GM18511 (cell line): ENCODE measurements around the gene TULP4.
A peak's percentile ranks its signal among the peaks of the same experiment; 100 is the strongest.
"Not testable (repeated sequence)": the region's sequence is repeated elsewhere in the genome, so short reads cannot be mapped to it uniquely, and the experiment has no call there.

ENCODE experiments used
- ATAC-seq: cut with Tn5 transposase; IDR thresholded peaks from one replicate; pipeline ENCODE4 v1.9.1; 2021; ENCODE audit warnings: mild to moderate bottlenecking, moderate library complexity; ENCODE audit not compliant: unreplicated experiment

The TULP4 gene

DNA sequence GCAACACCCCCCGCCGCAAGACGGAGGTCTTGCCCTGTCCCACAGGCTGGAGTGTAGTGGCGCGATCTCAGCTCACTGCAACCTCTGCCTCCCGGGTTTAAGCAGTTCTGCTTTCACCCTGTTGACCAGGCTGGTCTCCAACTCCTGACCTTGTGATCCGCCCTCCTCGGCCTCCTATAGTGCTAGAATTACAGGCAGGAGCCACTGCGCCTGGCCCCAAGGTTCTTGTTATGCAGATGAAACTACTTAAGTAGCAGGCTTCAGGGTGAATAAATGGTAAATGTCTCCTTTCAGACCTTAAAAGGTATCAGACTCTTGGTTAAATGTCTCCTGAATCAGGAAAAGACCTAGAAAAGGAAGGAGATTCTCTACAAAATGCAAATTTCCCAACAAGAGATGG lies 152.2 kb downstream of the TULP4 start:
- no peak for ATAC-seq

DNA sequence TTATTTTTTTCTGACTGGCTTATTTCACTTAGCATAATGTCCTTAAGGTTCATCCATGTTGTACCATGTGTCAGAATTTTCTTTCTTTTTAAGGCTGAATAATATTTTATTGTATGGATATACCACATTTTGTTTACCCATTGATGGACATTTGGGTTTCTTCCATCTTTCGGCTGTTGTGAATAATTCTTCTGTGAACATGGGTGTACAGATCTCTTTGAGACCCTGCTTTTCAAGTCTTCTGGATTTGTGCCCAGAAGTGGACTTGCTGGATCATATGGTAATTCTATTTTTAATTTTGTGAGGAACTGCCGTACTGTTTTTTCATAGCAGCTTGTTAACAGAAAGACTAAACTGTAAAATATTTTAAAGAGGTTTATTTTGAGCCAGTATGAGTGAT lies 153.0 kb downstream of the TULP4 start:
- no peak for ATAC-seq

GRCh38 chr6:158465747-158466146 lies 153.5 kb downstream of the TULP4 start:
- no peak for ATAC-seq

DNA sequence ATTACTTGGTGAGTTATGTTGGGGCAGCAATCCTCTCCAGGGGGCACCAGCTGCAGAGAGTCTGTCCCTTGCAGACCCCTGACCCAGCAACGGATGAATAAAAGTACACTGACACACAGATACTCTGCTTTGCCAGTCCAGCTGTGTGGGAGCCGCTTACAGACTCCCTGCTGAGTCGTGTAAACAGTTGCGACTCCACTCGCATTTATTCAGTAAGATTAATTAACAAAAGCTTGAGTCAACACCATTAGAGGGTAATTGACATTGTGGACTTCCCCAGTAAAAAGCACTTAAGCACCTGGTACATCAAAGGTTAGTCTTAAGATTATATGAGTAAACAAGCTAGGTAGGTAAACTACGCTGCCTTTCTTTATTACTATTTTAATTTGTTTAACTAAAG lies 155.7 kb downstream of the TULP4 start:
- ATAC-seq: no peak

GRCh38 chr6:158468666-158469065 lies 156.4 kb downstream of the TULP4 start:
- ATAC-seq: no peak

DNA sequence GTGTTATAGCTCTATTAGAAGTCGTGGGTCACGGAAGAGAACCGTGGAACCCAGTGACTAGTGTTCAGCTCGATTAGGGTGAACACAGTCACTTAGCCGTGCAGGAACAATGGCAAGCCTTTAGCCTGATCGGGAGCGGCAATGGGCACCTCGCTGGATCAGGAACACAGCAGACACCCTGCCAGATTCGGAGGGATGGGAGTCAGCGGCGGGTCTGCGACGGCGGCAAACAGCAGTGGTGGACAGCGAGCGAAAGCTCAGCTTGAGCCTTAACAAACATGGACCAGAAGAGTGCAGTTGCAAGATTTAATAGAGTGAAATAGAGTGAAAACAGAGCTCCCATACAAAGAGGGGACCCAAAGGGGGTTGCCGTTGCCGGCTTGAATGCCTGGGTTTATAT lies 157.8 kb downstream of the TULP4 start:
- not testable (repeated sequence) for ATAC-seq

DNA sequence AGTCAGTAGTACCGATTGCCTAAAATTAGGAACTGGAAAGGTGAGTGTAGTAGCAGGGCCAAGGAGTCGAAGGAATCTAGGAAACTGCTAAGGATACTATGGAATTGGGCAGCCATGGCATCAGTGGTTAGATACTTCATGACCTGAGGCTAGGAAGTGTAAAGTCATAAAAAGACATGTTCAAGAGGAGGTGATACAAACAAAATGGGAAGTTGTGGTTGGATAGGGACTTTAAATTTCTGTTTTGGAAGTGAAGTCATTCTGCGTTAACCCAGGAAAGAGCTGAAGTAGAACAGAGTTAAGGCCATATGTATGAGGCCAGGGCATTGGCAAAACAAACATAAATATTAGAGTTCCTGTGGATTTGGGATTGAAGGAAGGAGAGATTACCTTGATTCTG lies 159.1 kb downstream of the TULP4 start:
- no peak for ATAC-seq

DNA sequence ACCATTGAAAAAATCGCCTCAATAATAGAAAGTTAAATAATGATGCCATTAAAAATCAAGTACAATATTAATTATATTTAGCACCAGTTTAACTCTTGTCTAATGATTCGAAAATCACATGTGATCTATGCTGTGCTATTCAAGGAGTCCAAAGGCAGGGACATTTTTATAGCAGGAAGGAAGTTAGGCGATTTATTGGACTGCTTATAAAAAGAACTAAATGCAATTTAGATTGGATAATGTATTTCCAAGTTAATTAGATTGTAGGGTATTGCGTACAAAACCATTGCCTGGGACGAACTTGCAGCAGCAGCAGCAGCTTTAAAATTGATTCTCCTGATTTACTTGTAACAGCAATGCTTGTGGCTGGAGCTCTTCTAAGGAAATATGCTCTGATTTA lies 160.2 kb downstream of the TULP4 start:
- no peak for ATAC-seq

DNA sequence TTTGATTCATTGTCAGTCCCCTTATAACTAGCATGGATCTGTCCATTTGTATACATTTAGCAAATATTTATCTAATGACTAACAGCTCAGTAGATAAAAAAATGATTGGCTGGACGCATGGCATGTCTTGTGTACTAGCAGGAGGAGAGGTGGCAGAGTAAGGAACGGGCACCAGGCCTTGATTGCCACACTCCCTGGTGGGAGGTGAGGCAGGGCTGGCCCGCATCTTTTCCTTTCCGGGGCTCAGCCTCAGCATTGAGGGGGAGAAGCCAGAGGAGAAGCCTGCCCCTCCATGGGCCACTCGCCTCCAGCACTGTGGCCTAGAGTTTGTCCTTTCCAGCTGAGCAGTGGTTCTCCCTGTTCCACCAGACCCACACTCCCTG lies 162.7 kb downstream of the TULP4 start:
- ATAC-seq: no peak

DNA sequence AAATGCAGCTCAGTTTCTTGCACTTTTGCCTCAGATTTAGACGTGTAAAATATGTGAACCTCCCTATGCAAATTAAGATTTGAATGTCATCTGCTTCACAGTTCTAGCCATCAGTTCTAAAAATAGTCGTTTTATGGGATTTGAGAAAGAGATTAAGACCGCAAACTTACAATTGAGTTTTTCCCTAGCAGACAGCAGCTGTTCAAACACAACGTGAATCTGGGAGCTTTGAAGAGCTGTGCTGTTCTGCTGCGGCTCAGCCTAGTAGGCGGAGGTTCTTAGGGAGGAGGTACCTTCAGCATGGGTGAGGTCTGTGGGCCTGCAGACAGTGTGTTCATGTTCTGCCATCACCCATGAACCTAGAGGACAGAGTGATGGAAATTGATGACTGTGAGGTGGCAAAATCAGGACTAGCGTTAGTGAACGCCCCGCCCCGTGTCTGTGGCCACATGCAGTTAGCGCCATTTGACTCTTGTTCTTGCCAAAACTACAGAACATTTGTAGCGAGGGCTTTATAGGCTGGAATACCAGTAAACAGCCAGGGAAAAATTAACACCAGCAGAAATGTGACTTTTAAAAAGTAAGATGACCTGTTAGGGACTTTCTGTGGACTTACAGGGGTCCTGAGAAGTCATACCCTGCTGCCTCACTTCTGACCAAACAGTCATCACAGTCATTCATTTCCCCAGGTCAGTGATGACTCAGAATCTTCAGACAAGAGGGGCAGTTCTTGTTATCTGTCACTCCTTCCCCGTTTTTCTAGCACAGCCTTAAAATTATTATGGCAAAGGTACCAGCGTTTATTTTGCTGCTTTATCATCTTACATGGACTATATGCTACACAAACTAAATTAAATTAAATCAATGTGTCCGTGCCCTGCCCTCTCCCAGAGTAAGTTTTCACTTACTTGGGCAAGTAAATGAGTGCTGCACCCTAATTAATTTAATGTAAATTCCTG lies 163.4 kb downstream of the TULP4 start:
- ATAC-seq: peak; percentile 91

DNA sequence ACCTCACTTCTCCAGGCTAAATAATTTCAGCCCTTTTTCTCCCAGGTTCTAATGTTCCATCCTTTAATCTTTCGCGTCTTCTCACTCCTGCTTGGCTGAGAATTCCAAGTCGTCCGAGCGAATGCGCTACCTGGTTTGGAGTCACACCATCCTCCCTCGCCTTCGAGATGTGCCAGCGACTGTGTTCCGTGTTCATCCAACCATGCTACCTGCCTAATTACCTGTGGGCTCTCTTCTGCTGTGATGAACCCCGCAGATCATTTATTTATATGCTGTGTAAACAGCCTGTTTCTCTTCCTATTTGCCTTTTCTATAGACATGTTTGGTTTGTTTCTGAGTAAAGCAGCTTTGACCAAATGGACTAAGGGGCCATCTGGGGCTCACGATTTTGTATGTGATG lies 164.1 kb downstream of the TULP4 start:
- no peak for ATAC-seq

DNA sequence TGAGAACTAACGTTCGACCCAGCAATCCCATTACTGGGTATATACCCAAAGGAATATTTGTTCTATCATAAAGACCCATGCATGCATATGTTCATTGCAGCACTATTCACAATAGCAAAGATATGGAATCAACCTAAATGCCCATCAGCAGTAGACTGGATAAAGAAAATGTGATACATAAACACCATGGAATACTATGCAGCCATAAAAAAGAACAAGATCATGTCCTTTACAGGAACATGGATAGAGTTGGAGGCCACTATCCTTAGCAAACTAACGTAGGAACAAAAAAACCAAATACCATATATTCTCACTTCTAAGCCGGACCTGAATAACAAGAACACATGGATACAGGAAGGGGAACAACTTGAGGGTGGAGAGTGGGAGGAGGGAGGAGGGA lies 165.5 kb downstream of the TULP4 start:
- not testable (repeated sequence) for ATAC-seq

- no peak for ATAC-seq
Observed at GRCh38 chr6:158480989-158481388, 168.7 kb downstream of the TULP4 start.

GRCh38 chr6:158481690-158482473 lies 169.6 kb downstream of the TULP4 start:
- ATAC-seq: no peak

GRCh38 chr6:158485431-158485830 lies 173.2 kb downstream of the TULP4 start:
- no peak for ATAC-seq

DNA sequence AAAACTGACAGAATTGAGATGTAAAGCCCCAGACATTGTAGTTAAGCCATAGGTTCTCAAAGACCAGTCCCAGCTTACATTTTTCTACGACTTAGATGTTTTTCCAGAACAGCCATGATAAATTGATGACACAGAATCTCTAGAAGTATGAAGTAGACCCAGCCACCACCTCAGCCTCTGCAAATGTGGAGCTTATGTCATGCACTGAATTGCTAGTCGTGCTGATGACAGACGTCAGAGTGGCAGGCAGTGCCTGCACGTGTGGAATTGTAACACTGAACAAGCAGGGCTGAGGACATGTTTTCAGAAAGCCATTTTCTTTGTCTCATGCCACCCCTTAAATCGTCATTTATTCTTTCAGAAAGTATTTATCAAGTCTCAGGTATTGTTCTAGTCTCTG lies 175.2 kb downstream of the TULP4 start:
- ATAC-seq: no peak

DNA sequence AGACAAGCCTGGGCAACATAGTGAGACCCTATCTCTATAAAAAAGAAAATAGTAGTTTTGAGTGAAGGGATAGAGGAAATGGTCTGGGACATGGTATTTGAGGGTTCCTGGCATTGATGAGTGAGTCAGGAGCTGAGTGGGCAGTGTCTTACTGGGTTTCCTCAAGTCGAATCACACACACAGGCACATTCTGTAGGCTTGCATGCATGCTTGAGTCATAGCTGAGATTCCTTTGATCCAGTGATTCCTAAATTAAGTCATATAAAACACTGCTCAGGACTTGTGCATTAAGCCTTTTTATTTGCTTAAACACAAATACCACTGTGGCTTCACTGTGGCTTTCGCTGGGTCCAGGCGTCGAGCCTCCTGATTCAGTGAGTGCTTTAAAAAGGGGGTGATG lies 175.8 kb downstream of the TULP4 start:
- ATAC-seq: no peak

GRCh38 chr6:158489441-158489840 lies 177.2 kb downstream of the TULP4 start:
- ATAC-seq: no peak

- no peak for ATAC-seq
Observed at GRCh38 chr6:158492881-158493280, 180.6 kb downstream of the TULP4 start.

GRCh38 chr6:158496700-158497099 lies 184.4 kb downstream of the TULP4 start:
- no peak for ATAC-seq

DNA sequence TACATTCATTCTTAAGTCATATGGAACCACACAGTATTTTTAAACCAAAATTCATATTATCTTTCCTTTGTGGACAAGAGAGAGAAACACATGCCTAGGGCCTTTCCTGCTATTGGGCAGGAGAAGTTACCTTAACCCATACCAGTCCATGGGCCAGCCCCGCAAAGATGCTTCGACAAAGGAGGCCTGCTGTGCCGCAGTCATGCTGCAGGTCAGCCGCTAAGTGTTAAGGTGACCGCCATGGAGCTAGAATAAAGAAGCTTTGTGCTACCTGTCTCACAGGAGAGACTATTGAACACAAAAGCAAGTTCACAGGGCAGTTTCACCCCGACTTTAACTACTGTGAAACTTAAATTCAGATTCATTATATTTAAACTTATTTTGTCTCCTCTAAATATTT lies 185.4 kb downstream of the TULP4 start:
- no peak for ATAC-seq

DNA sequence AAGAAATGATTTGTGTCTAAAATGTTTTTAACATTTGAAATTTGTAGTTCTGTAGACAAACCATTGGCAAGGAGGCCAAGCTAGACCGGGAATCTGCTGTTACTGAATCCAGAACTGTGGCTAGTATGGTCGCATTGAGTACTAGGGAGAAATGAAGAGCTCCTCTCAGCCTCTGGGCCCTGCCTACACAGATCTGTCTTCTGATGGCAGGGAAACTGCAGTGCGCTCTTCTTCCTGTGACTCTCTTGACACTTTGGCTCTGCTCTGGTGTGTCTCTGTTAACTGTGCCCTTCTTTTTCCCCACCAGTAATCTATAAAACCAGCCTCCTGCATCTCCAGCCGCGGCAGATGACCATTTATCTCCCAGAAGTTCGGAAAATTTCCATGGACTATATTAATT lies 186.1 kb downstream of the TULP4 start:
- ATAC-seq: no peak
